HG02970 (cell line): ENCODE results near the gene SGTA.
A peak's percentile ranks its signal among the peaks of the same experiment; 100 is the strongest.
"Not testable (repeated sequence)": the region's sequence is repeated elsewhere in the genome, so short reads cannot be mapped to it uniquely, and the experiment has no call there.

Experiments used
- ATAC-seq: cut with Tn5 transposase; IDR thresholded peaks from one replicate; pipeline ENCODE4 v1.9.1; 2021; ENCODE audit warnings: mild to moderate bottlenecking, moderate library complexity, moderate number of reproducible peaks; ENCODE audit not compliant: unreplicated experiment, low FRiP score

SGTA gene

DNA sequence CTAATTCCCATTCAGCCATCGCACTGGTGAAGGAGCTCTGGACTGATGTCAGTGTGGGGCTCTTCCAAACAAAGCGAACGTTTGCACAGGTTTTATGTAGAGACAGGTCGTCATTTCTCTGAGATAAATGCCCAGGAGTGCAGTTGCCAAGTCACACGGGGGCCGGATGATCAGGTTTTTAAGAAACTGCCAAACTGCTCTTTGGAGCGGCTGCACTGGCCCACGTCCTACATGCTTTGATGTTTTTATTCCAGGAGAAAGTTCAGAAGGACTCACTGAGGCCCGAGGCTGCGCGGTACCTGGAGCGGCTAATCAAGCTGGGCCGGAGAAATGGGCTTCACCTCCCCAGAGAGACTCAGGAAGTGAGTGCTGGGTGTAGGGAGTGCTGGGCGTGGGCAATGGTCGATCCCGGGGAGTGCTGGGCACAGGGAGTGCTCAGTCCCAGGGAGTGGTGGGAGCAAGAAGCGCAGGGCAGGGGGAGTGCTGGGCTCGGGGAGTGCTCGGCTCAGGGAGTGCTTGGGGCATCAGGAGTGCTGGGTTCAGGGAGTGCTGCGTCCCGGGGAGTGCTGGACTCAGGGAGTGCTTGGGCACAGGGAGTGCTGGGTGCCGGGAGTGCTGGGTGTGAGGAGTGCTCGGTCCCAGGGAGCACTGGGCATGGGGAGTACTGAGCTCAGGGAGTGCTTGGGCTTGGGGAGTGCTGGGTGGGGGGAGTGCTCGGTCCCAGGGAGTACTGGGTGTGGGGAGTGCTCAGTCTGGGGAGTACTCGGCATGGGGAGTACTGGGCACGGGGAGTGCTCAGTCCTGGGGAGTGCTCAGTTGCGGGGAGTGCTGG is 13.0 kb upstream of the SGTA start:
- no peak for ATAC-seq

DNA sequence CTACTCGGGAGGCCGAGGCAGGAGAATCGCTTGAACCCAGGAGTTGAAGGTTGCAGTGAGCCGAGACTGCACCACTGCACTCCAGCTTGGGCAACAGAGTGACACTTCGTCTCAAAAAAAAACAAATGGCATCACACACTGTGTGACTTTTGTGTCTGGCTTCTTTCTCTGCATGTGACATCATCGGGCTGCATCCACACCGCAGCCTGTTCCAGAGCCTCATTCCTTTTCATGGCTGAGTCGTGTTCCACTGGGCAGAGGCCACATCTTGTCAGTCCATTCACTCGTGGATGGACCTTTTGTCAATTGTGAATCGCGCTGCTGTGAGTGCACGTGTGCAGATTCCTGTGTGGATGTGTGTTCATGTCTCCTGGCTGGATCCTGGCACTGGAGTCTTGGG is 10.5 kb upstream of the SGTA start:
- no peak for ATAC-seq

DNA sequence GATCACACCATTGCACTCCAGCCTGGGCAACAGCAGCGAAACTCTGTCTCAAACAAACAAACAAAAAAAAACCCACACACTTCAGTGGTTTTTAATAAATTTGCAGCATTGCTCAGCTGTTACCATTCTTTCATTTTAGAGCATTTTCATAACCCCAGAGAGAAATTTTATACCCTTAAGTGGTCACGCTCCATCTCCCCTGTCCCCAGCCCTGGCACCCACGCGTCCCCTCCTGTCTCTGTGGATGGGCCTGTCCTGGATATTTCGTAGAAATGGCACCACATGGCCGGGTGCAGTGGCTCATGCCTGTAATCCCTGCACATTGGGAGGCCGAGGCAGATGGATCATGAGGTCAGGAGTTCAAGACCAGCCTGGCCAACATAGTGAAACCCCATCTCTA is 10.1 kb upstream of the SGTA start:
- ATAC-seq = no peak

DNA sequence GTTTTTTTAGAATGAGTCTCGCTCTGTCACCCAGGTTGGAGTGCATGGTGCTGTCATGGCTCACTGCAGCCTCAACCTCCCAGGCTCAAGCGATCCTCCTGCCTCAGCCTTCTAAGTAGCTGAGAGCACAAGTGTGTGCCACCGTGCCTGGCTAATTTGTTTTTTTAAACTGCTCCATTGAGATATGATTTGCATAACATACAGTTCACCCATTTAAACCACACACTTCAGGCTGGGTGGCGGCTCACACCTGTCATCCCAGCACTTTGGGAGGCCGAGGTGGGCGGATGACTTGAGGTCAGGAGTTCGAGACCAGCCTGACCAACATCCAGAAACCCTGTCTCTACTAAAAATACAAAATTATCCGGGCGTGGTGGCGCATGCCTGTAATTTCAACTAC is 9.6 kb upstream of the SGTA start:
- not testable (repeated sequence) for ATAC-seq

DNA sequence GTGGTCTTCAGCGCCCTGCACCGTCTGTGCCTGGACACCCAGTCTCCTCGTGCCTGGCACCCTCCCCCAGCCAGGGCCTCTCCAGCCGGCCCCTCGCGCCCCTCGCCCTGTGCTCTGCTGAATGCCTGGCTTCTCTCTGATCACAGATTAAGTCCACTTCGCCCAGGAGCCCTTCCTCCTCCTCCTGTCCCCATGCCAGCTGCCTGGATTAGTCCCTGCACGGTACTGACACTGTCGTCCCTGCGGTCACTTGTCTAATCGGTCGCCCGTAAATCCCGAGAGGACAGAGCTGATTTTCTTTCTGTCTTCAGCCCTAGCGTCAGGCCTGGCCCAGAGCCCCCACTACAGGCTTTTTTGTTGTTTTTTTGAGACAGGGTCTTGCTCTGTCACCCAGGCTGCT is 8.8 kb upstream of the SGTA start:
- no peak for ATAC-seq

DNA sequence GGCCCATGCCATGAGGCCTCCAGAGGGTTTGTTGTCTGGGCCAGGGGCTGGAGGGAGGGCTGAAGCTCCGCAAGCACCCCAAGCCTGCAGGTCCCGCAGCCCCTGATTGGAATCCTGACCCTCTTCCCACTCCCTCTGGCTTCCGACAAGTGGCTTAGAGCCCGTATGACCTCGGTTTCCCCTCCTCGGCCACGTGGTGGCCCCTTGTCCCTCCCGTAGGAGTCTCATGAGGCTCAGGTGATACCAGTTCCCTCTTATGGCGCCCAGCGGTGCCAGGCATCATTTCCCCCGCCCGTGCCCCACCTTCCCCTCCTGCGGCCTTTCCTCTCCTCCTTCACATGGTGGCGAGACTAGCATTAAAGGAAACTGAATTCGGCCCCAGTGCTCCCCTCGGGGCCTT is 8.4 kb upstream of the SGTA start:
- no peak for ATAC-seq

DNA sequence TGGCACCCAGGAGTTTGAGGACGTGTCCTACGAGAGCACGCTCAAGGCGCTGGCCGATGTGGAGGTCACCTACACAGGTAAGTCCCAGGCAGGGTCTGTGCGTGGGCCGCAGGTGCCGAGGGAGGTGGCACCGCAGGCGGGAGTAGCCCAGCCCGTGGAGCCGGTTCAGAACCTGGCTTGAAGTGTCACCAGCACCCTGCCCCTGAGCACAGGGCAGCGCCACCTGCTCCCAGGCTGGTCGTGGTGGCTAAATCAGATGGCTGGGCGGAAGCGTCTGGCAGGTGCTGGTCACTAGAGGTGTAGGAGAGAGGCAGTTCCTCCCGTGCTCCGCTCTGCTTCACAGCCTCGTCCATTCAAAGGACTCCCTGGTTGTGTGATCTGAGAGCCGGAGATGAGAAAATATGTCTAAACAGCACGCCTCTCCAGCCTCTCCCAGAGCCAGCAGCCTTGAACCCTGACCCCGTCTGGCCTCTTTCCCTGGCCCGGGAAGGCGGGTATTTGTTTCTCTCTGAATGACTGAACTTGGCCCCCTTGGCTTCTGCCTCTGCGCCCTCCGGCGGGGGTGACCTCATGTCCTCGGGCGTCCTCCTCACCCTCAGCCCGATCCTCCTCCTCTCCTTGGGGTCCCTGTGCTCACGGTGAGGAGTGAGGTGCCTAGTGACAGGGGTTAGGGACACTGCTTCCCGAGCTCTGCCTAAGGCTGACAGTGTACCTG is 7.6 kb upstream of the SGTA start:
- ATAC-seq = no peak

DNA sequence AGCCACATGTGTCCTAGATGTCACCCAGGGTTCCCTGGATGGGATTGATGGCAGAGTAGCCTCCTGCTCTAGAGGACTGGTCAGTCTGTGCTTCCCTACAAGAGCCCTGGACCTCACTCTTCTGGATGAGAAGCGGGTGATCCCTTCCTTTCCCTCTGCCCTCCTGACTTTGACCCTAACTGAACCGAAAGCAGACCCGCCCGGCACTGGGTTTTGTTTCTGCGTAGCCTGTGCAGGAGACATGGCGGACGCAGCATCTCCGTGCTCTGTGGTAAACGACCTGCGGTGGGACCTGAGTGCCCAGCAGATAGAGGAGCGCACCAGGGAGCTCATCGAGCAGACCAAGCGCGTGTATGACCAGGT is 7.1 kb upstream of the SGTA start:
- ATAC-seq = no peak

DNA sequence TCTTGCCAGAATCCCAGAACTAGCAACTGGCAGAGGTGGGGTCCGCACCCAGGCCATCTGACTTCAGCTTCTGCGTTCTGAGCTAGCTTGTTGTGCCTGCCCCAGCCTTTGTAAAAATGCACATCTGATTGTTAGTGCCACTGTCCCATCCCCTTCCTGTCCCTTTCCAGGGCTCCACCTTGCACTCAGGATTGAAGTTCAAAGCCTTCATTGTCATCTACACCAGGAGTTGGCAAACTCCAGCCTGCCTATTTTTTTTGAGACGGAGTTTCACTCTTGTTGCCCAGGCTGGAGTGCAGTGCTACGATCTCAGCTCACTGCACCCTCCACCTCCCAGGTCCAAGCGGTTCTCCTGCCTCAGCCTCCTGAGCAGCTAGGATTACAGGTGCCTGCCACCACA is 5.2 kb upstream of the SGTA start:
- ATAC-seq = no peak

DNA sequence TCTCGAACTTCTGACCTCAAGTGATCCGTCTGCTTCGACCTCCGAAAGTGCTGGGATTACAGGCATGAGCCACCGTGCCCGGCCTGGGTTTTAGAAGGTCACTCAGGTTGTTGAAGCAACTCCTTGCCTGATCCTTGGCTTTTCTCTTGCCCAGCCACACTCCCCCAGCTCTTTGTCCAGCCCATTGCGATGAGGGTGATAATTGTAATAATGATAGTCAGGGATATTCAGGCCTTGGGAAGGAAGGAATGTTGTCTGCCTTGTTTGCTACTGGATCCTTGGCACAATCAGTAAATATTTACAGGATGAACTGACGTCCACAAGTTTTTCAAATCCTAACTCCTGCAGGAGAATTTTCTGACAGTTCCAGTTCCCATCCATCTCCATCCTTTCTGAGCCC is 4.0 kb upstream of the SGTA start:
- no peak for ATAC-seq

DNA sequence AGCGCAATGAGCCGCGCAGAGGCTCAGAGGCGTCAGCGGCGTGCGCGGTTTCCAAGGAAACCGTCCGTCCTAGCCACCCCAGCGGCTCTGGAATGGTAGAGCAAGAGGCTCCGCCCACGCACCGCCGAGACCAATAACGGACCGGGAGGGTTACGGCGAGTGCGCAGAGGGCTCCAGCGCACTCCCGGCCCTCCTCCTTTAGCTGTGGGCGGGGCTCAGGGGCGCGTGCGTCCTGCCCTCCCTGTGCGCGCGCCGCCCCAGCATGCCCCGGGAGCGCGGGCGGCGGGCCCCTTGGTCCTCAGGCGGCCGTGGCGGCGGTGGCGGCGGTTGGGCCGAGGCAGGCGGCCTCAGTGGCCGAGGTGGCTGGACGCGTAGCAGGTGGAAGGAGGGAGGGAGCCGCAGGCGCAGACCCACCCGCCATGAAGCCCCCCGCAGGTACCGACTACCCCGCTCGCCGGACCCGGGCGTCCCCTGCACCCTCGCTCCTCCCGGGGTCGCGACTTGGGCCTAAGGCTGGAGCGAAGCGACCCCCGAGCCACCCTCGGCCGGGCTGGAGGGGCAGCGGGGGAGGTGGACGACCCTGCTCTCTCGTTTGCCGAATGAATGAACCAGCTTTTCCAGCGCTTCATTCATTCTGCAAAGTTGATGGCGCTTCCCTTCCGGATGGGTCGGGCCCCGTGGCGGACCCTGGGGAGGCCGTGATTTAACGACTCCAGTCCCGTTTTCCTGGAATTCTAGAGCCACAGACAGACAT is 2.3 kb upstream of the SGTA start, which contains the start of gene THOP1:
Gene THOP1, plus strand, starts transcription at position 260 of the 754 bp plus-strand sequence. Its CDS starts 160 bp downstream, at position 420.
- ATAC-seq = peak; percentile 67

DNA sequence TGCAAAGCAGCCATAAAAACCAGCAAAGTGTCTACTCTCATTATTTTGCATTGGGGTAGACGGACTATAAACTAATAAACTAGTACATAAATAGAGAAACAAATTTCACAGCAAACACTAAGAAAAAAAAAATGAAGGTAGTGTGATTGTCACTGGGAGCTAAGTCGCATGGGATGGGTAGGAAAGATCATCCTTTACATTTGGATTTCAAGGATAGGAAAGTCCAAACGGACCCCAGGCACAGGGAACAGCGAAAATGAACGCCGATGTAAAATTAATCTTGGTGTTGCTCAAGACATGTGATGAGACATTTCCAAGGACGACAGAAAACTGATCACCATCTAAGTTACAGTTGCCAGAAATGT is 690 bp upstream of the SGTA start:
- no peak for ATAC-seq

DNA sequence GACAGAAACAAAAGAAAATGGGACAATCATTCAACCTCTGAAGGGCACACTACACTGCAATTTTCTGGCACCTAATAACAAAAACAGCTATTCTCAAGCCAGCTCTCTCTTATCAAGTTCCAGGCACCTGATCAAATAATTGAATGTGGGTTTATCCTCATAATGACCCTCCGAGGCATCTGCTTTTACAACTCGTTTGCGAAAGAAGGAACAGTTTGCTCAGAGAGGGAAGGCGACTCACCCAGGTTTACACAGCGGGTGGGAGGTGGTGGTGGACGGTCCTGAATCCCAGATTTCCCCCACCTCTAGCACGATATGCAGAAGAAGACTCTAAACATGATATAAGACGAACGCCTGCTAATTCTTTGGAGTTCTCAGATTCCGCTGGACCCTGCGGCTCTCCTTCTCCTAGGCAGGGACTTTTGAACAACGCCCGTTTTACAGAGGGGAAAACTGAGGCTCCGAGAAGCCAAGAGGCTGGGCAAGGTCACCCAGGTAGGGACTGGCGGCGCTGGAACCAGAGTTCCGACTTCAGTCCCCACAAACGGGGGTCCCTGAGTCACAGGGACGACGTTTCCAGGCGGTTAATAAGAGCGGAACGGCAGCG is 641 bp downstream of the SGTA start:
- no peak for ATAC-seq

DNA sequence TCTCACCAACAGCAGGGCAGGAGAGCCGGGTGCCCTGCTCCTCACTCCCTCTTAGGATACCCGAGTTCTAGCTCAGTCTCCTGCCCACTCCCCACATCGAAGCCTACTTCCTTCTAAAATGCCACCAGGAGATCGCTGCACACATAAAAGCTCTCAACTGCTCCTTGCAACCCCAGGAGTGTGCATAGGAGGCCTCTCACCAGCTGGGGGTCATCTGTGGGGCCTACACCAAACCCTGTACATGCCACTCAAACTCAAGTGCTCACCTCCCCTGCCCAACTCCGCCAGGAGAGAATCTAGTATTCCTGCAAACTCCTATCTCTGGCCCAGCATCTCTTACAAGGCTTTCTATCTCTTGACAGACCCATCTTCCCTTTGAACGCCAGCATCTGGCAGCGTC is 2.8 kb downstream of the SGTA start:
- no peak for ATAC-seq

DNA sequence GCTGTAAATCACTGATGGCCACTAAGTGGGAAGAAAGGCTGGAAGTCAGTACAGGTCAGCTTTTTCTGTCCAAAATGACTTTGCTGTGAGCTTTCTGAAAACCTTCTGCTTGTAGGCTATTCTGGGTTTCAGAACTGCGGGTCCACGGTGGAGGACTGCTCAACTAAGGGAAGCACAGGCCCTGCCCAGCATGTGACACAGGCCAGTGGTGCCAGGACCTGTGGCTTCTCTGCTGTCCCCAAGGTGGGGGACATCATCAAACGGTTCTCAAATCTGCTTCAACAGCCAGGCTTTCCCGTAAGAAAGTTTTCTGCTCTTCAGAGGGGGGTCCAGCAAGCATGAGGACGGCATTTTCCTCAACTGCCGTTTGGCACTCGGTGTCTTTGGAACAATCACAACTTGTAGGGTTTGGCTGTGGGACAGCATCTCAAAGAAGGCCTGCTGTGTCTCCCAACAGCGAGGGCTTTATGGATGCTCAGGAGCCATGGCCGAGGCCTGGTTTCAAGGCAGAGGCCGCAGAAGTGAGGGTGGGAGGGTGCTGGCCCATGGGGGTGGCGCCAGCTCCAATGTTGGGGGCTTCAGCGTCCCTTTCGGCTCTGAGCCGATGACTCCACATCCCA is 3.8 kb downstream of the SGTA start:
- no peak for ATAC-seq

DNA sequence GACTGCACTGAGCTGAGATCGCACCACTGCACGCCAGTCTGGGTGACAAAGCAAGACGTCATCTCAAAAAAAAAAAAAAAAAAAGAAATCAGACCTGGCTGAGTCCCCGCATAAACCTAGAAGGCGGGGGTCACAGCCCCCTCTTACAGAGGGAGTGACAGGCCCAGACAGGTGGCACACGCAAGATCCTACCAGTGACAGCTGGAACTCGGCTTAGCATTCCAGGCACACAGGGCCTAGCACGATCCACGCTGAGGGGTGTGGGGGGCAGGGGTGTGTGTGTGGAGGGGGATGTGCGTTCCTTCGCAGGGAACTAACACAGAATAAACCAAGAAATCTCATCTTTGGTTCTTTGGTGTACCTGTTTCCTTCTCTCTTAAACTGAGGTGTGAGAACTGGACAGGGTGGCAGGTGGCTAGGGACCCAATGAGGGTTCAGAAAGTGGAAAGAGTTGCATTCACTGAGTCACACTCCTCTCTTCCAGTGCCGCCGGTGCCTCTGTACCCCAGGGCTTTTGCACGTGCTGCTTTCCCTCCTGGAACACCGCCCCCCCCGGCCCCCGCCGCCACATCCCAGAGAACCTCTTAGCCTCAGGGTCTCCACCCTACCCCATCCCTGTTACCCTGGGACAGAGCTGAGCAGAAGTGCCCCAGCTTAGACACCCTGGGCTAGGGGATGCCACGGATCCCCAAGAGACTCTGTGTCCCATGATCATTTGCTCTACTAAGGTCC is 5.0 kb downstream of the SGTA start:
- ATAC-seq = no peak

DNA sequence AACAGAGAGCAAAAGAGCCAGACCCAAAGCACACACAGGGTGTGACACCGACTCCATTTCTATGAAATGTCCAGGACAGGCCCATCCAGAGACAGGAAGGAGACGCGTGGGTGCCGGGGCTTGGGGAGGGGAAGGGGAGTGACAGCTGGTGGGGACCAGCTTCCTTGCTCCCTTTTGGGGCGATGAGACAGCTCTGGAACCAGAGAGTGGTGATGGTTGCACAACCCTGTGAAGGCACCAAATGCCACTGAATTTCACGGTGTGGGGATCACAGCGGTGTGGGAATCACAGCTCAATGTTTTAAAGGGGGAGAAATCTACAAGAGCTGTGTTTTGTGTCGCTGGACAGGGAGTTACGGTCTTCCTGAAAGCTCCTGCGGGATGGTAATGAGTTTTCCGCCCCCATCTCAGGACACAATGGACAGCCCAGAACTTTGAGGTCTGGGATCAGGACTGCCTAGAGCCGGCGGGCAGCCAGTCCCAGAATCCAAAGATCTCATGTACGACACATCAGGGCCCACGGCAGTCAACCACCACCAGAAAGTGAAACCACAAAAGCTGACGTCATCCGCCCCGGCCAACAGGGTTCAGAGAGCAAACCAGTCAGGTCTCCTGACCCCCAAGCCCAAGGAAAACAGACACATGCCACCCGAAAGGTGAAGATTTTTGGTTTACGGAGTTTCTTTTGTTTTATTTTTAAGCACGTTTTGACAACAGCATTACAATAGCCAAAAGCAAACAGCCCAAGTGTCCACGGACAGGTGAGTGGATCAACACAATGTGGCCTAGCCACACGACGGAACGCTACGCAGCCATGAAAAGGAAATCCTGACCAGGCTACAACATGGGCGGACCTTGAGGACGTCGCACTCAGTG is 7.3 kb downstream of the SGTA start:
- ATAC-seq = no peak

DNA sequence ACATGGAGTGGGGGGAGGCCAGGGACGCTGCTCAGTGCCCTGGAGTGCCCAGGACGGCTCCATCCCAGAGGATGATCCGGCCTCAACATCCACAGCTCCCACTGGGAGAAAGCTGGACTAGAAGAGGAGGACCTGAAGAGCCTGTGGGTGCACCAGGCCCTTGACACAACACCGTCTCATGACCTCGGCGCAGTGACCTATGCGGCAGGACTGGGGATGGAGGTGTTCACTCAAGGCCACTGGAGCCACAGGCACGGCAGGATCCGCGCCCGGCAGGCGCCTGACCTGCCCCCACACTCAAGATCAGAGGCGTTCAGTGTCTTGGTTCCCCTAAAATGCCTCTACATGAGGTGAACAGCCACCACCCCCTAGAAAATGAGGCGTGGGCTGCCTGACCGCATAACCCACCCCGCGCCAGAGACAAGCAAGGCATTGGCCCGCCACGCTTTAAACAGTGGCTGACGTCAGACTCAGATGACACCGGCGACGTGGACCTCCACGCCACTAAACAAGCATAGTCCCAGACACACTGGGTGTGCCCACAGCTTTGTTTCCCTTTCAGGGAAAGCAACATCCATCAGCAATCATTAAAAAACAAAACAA is 8.0 kb downstream of the SGTA start:
- ATAC-seq = no peak
